HG03066 (cell line): ENCODE results near the gene IFRD2.
"Not testable (repeated sequence)": the region's sequence is repeated elsewhere in the genome, so short reads cannot be mapped to it uniquely, and the experiment has no call there.

Experiments used
- ATAC-seq: cut with Tn5 transposase; IDR thresholded peaks from one replicate; pipeline ENCODE4 v1.9.1; 2021; ENCODE audit warnings: low read depth; ENCODE audit not compliant: unreplicated experiment

IFRD2 gene

DNA sequence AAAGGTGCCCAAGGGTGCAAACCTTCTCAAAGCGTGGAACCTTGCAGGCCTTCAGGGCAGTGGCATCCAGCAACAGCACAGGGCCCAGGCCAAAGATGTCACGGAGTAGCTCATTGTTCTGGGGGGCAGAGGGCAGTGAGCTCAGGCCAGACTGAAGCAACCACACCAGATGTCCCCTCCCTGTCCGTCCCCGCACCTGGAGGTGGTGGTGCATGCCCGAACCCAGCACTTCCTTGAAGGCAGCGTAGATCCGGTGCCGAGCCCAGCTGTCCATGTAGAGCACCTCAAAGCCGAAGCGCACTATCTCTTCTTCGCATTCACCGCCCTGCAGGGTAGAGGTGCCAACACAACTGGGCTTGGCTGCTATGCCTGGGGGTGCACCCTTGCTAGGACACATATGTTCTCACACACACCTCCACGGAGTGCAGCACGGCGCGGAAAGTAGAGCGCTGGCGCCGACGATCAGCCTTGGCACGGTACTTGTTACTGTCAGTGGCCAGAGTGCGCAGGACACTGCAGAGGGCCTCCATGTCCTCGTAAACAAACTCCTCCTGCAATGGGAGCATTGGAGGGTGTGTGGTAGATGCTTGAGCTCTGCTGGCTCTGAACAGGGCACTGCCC, 3.7 kb downstream of the IFRD2 start:
- ATAC-seq: no peak

GRCh38 chr3:50287262-50287661, 5.0 kb downstream of the IFRD2 start:
- no peak for ATAC-seq

DNA sequence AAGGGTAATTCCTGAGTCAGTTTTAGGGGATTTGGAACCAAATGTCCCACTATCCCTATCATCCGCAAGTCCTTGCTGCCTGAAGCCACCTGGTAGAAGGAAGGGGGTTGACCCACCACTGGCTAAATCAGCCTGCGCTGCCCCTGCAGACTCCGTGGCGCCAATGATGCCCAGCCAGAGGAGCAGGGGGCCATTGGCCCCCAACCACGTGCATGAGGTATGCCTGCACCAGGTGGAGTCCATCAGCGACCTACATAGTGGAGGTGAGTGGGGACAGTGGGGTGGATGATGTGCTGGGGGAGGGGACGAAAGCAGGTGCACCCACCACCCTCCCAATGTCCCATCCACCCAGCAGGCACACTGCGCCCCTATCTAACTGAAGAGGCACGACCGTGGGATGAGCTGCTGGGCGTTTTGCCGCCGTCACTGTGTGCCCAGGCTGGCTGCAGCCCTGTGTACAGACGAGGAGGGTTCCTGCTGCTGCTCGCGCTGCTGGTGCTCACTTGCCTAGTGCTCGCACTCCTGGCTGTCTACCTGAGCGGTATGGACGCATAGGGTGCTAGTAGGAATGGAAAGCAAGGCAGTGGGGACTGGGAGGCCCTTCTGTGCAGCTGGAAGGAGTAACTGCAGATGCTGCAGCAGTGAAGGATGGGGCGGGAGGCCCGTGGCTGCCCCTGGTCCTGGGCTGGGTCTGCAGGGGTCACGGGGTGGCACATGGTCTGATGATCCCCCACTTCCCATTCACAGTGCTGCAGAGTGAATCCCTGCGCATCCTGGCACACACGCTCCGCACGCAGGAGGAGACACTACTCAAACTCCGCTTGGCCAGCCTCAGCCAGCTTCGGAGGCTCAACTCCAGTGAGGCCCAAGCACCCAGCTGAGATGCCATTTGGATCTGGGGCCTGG, 5.7 kb downstream of the IFRD2 start:
- ATAC-seq: no peak

DNA sequence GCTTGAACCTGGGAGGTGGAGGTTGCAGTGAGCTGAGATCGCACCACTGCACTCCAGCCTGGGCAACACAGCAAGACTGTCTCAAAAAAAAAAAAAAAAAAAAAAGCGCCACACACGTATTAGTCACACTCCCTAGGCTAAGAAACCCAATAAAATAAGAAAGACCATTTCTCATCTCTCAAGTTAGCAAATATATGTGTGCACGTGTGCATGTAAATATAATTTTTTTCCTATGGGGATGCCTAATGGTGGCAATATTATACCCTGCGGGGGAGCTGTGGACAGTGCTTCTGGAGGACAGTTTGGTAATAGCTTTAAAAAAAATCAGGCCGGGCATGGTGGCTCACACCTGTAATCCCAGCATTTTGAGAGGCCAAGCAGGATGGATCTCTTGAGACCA, 8.1 kb downstream of the IFRD2 start:
- ATAC-seq: not testable (repeated sequence)

- no peak for ATAC-seq
These were observed 12.8 kb downstream of the IFRD2 start for GRCh38 chr3:50279255-50280016.

GRCh38 chr3:50278880-50279224, 13.4 kb downstream of the IFRD2 start, which contains the start of gene LSMEM2:
LSMEM2 (plus strand) TSS chr3:50279087; CDS start chr3:50279114, 27 bp downstream.
- ATAC-seq: no peak

GRCh38 chr3:50278123-50278879, 13.9 kb downstream of the IFRD2 start:
- no peak for ATAC-seq

DNA sequence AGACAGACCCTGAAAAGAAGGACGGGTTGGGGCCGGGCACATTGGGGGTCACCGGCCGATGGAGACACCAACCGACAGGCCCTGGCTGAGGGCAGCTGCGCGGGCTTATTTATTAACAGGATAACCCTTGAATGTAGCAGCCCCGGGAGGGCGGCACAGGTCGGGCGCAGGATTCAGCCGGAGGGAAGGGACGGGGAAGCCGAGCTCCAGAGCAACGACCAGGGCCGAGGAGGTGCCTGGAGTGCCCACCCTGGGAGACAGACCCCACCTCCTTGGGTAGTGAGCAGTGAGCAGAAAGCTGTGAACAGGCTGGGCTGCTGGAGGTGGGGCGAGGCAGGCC, 15.5 kb downstream of the IFRD2 start:
- no peak for ATAC-seq

DNA sequence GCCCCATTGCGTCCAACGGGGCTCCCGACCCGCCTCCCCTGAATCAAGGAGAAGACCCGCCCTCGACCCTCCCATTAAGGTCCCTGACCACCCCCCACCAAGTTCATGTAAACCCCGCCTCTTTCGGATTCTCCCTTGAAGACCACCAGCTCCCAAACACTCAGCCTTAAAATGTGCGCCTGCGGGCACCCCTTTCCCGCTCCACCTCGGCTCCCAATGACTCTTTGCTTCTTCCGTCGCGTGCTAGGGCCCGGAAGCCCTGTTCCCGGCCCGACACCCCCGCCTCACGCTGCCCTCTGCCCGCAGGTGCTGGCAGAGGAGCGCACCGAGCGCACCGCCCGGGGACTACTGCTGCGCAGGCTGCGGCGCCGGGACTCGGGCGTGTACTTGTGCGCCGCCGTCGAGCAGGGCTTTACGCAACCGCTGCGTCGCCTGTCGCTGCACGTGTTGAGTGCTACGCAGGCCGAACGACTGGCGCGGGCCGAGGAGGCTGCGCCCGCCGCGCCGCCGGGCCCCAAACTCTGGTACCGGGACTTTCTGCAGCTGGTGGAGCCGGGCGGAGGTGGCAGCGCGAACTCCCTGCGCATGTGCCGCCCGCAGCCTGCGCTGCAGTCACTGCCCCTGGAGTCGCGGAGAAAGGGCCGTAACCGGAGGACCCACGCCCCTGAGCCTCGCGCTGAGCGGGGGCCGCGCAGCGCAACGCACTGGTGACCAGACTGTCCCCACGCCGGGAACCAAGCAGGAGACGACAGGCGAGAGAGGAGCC, 16.1 kb downstream of the IFRD2 start:
- no peak for ATAC-seq

DNA sequence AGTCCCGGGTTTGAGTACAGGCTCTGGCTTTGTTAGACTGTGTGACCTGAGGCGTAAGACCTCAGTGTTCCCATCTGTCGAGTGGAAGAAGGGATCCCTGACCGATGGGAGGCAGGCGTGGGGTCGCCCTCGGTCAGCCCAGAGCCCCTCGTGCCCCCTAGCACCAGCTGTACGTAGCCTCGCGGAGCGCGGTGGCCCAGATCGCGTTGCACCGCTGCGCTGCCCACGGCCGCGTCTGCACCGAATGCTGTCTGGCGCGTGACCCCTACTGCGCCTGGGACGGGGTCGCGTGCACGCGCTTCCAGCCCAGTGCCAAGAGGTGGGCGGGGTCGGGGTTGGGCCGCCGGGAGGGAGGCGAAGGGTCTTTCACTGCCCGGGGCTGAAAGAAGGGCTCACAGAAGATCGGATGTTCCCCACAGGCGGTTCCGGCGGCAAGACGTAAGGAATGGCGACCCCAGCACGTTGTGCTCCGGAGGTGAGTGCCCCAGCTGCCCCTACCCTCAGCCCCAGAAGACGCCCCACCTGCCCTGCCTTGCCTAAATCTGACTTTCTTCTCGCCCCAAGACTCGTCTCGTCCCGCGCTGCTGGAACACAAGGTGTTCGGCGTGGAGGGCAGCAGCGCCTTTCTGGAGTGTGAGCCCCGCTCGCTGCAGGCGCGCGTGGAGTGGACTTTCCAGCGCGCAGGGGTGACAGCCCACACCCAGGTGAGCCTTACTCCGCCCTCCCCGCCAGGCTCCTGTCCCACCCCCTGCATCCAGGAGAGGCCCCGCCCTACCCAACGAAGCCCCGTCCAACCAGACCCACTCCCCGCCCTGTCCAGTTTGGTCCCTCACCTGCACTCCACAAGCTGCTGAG, 16.9 kb downstream of the IFRD2 start:
- ATAC-seq: no peak

GRCh38 chr3:50274371-50275104, 17.7 kb downstream of the IFRD2 start:
- no peak for ATAC-seq

DNA sequence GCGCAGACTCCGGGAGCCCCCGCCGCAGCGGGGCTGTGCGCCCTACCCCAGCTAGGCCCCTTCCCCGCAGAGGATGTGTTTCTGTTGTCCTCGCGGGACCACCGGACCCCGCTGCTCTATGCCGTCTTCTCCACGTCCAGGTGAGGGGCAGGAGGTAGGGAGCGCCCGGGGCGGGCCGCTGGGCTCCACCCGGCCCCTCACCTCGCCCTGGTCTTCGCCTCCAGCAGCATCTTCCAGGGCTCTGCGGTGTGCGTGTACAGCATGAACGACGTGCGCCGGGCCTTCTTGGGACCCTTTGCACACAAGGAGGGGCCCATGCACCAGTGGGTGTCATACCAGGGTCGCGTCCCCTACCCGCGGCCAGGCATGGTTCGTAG, 18.6 kb downstream of the IFRD2 start:
- ATAC-seq: no peak

DNA sequence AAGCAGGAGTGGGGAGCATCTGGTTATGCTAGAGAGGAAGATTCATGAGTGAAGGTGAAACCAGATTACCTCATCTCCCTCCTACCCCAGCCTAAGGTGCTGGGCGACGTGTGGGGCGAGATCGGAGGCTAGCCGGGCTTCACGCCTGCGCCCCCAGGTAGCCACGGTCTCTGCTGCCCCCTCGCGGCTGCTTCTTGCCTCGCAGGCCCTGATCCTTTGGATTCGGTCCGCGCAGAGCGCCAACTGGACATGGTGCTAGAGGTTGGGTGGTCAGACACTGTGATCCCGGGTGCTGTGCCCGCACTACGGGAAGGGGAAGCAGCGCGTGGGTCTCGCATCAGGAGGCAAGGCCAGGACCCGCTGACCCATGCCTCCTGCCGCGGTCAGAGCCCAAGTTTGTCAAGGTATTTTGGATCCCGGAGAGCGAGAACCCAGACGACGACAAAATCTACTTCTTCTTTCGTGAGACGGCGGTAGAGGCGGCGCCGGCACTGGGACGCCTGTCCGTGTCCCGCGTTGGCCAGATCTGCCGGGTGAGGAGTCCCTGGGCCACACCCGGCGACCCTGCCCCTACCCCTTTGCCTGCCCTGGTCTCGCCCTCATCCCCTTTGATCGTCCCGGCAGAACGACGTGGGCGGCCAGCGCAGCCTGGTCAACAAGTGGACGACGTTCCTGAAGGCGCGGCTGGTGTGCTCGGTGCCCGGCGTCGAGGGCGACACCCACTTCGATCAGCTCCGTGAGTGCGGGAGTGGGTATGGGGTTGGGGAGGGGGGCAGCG, 19.1 kb downstream of the IFRD2 start:
- ATAC-seq: peak; percentile 78

DNA sequence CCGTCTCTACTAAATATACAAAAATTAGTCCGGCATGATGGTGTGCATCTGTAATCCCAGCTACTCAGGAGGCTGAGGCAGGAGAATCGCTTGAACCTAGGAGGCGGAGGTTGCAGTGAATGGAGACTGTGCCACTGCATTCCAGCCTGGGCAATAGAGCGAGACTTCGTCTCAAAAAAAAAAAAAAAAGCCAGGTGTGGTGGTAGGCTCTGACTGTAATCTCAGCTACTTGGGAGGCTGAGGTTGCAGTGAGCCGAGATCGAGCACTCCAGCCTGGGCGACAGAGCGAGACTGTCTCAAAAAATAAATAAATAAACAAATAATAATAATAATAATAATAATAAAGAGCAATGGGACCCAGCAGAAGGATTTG, 19.7 kb downstream of the IFRD2 start:
- not testable (repeated sequence) for ATAC-seq

GRCh38 chr3:50271314-50271936, 20.8 kb downstream of the IFRD2 start:
- ATAC-seq: no peak

GRCh38 chr3:50270422-50271224, 21.6 kb downstream of the IFRD2 start:
- ATAC-seq: no peak
